Caco-2 (cell line): Measurements from ENCODE around the gene ZNF471. TPM values are rescaled to one million over a fixed set of nuclear protein-coding genes. Genes with fewer than 3 reads are reported as not detected.

Experiments used
- Bru-seq: library from RNA; stranded (reverse); fragments of 400-500 nt; gene quantifications from one replicate; lab custom pipeline; 2021; lab: Mats Ljungman, UMichigan
- BruChase-seq, 2 experiments: library from RNA; stranded (reverse); fragments of 400-500 nt; gene quantifications; one replicate each; lab custom pipeline; 2021; lab: Mats Ljungman, UMichigan
- BruUV-seq: library from RNA; stranded (reverse); fragments of 400-500 nt; replicated peaks from 2 replicates; lab custom pipeline; 2021; lab: Mats Ljungman, UMichigan
- CTCF ChIA-PET: fragments of 300-600 bp; sonication (Branson Sonifier 250); formaldehyde crosslinking; loops from one replicate; lab custom pipeline; 2022; ENCODE audit warnings: antibody characterized with exemption; lab: Charles Lee
- POLR2A ChIA-PET: fragments of 300-600 bp; sonication (Branson Sonifier 250); formaldehyde crosslinking; loops from one replicate; lab custom pipeline; 2022; ENCODE audit warnings: antibody characterized with exemption; lab: Charles Lee
- DNase-seq, 2 experiments: peaks; one replicate each; pipeline versions ENCODE4 v3.0.0 to v3.0.0-alpha.2; 2020 to 2022
- H3K27me3 ChIP-seq: replicated peaks from 2 replicates; pipeline ENCODE4 v1.6.0; 2011; ENCODE audit warnings: low read length; ENCODE audit not compliant: control insufficient read depth, insufficient read depth
- H3K36me3 ChIP-seq: 2 replicates; pipeline ENCODE4 v1.5.1; 2011; ENCODE audit warnings: low read length; ENCODE audit not compliant: control insufficient read depth, insufficient read depth
- H3K4me1 ChIP-seq: fragments of 250-450 bp; sonication (Bioruptor Pico); 2 replicates; pipeline ENCODE4 v1.5.1; 2020; ENCODE audit warnings: mild to moderate bottlenecking
- H3K4me3 ChIP-seq: 2 replicates; pipeline ENCODE4 v1.5.1; 2011; ENCODE audit warnings: low read depth, mild to moderate bottlenecking, control low read depth, low read length
- H3K9me3 ChIP-seq: fragments of 250-450 bp; sonication (Bioruptor Pico); 2 replicates; pipeline ENCODE4 v1.5.1; 2020; ENCODE audit warnings: mild to moderate bottlenecking, moderate library complexity
- H3K27ac Mint-ChIP-seq: one replicate; pipeline ENCODE4 v1.8.0; 2022; ENCODE audit warnings: mixed read lengths; ENCODE audit not compliant: unreplicated experiment
- H3K27me3 Mint-ChIP-seq: one replicate; pipeline ENCODE4 v1.8.0; 2022; ENCODE audit warnings: mixed read lengths; ENCODE audit not compliant: insufficient read depth, unreplicated experiment
- H3K36me3 Mint-ChIP-seq: one replicate; pipeline ENCODE4 v1.8.0; 2022; ENCODE audit warnings: mild to moderate bottlenecking, mixed read lengths; ENCODE audit not compliant: insufficient read depth, unreplicated experiment
- H3K4me1 Mint-ChIP-seq: one replicate; pipeline ENCODE4 v1.8.0; 2022; ENCODE audit warnings: low read depth, mixed read lengths; ENCODE audit not compliant: unreplicated experiment
- H3K4me3 Mint-ChIP-seq: one replicate; pipeline ENCODE4 v1.8.0; 2022; ENCODE audit warnings: mild to moderate bottlenecking, moderate library complexity, mixed read lengths; ENCODE audit not compliant: unreplicated experiment
- H3K9me3 Mint-ChIP-seq: one replicate; pipeline ENCODE4 v1.8.0; 2022; ENCODE audit warnings: mixed read lengths; ENCODE audit not compliant: unreplicated experiment
- intact Hi-C: fragments of 100-400 bp; cut with micrococcal nuclease; formaldehyde crosslinking; loops from one replicate; pipeline ENCODE4 v1.10.0; 2022; ENCODE audit not compliant: unreplicated experiment
- long read RNA-seq: library from polyadenylated mRNA; stranded (forward); transcript quantifications from one replicate; pipeline ENCODE4 v2.0.0, GENCODE V29; 2022
- total RNA-seq: library from RNA; stranded (reverse); gene quantifications from 2 replicates; pipeline ENCODE4 v1.2.3, GENCODE V29; 2022
- TF ChIP-seq, protein P1 (sequence below), 2 experiments: fragments of 200-600 bp in 1 of 2; IDR thresholded peaks; 1 replicate in 1 of 2; 2 replicates in 1 of 2; pipeline versions ENCODE4 v1.5.1 to v1.8.0; 2011 to 2022; ENCODE audit warnings: antibody characterized with exemption in 1 of 2, control low read depth in 1 of 2, inconsistent platforms in 1 of 2, low read depth in 1 of 2, low read length in 1 of 2, mild to moderate bottlenecking in 1 of 2, moderate library complexity in 1 of 2; ENCODE audit not compliant: insufficient read depth in 1 of 2, severe bottlenecking in 1 of 2, unreplicated experiment in 1 of 2

Gene ZNF471
- total RNA-seq = not detected in 2 replicates
- not detected for Bru-seq, nascent RNA
- BruChase-seq, experiment 1, labeled RNA remaining after a 2-hour chase = not detected
- percentile 4 among the genes with signal in this experiment for BruChase-seq, experiment 2, labeled RNA remaining after a 6-hour chase
- long read RNA-seq = 0 reads

GRCh38 chr19:56507446-56508289 is at the start of gene ZNF471:
TSS of gene ZNF471 (plus strand) at chr19:56507855. CDS start at chr19:56511572, 3,717 bp downstream.
- H3K4me3 ChIP-seq = no peak within 1 kb of the TSS

DNA sequence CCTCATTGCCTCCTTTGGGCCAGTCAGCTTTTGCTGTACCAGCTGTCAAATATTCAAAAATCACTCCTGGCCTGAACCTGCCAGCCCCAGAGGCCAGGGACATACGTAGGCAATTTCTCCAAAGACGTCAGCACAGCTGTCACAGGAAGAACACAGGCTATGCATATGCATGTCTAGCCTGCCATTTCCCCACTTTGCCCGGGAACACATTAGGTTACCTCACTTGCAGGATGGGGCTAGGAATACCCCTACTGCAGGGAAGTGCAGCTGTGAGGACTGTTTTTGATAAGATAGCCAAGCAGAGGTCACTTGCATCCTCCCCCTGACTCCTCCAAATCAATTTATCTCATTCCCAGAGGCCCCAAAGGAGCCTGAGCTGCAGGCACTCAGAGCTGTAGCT is 33.3 kb upstream of the ZNF471 start:
- Mint-ChIP-seq H3K27ac (no peak overlapping the region), H3K4me3 (no peak overlapping the region), H3K27me3 (no peaks in the 10 kb centered on the region), H3K9me3 (peaks cover 53% of the 10 kb centered on the region), H3K4me1 (no peaks in the 10 kb centered on the region), H3K36me3 (no peaks in the 10 kb centered on the region)
- H3K4me1 ChIP-seq = no peaks in the 10 kb centered on the region
- no peak for DNase-seq
- H3K4me3 ChIP-seq = no peak overlapping the region
- H3K36me3 ChIP-seq = no peaks in the 10 kb centered on the region
- ChIA-PET CTCF (no interaction called here), POLR2A (no interaction called here)
- no peaks in the 10 kb centered on the region for H3K27me3 ChIP-seq
- intact Hi-C loops = no loop called here
- BruUV-seq = no TSS peak
- peaks cover 13% of the 10 kb centered on the region for H3K9me3 ChIP-seq
- TF ChIP-seq, protein P1, sequence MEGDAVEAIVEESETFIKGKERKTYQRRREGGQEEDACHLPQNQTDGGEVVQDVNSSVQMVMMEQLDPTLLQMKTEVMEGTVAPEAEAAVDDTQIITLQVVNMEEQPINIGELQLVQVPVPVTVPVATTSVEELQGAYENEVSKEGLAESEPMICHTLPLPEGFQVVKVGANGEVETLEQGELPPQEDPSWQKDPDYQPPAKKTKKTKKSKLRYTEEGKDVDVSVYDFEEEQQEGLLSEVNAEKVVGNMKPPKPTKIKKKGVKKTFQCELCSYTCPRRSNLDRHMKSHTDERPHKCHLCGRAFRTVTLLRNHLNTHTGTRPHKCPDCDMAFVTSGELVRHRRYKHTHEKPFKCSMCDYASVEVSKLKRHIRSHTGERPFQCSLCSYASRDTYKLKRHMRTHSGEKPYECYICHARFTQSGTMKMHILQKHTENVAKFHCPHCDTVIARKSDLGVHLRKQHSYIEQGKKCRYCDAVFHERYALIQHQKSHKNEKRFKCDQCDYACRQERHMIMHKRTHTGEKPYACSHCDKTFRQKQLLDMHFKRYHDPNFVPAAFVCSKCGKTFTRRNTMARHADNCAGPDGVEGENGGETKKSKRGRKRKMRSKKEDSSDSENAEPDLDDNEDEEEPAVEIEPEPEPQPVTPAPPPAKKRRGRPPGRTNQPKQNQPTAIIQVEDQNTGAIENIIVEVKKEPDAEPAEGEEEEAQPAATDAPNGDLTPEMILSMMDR (IDR thresholded peaks at IDR 0.05; ENCODE audit: insufficient read depth in 1 of 2, low read depth in 1 of 2, low read length in 1 of 2, severe bottlenecking in 1 of 2, unreplicated experiment in 1 of 2) = no peak

More at GRCh38 chr19:56507446-56508289, at the start of gene ZNF471:
- peaks cover 7% of the 10 kb centered on the region for H3K9me3 Mint-ChIP-seq
- Histone ChIP-seq H3K9me3 (no peaks in the 10 kb centered on the region; the same call in 1 of the 2 replicates), H3K36me3 (no peaks in the 10 kb centered on the region), H3K4me1 (no peaks in the 10 kb centered on the region), H3K27me3 (no peaks in the 10 kb centered on the region)
- ChIA-PET POLR2A (no interaction called here), CTCF (no interaction called here)
- no peak within 1 kb of the TSS for H3K27ac Mint-ChIP-seq
- H3K27me3 Mint-ChIP-seq = no peaks in the 10 kb centered on the region
- no peak for DNase-seq
- TF ChIP-seq, protein P1 (IDR thresholded peaks at IDR 0.05; ENCODE audit: insufficient read depth in 1 of 2, low read depth in 1 of 2, low read length in 1 of 2, severe bottlenecking in 1 of 2, unreplicated experiment in 1 of 2) = no peak
- BruUV-seq = no TSS peak
- intact Hi-C loops = no loop called here
- H3K4me3 Mint-ChIP-seq = no peak within 1 kb of the TSS
- no peaks in the 10 kb centered on the region for H3K36me3 Mint-ChIP-seq
- H3K4me1 Mint-ChIP-seq = no peaks in the 10 kb centered on the region

GRCh38 chr19:56476093-56476492 is 31.6 kb upstream of the ZNF471 start:
- no peaks in the 10 kb centered on the region for H3K36me3 ChIP-seq
- no peaks in the 10 kb centered on the region for H3K27me3 Mint-ChIP-seq
- CTCF ChIA-PET = no interaction called here
- POLR2A ChIA-PET = no interaction called here
- H3K4me1 ChIP-seq = no peaks in the 10 kb centered on the region
- H3K4me3 Mint-ChIP-seq = no peak overlapping the region
- TF ChIP-seq, protein P1 (IDR thresholded peaks at IDR 0.05; ENCODE audit: insufficient read depth in 1 of 2, low read depth in 1 of 2, low read length in 1 of 2, severe bottlenecking in 1 of 2, unreplicated experiment in 1 of 2) = no peak
- H3K4me1 Mint-ChIP-seq = no peaks in the 10 kb centered on the region
- no peaks in the 10 kb centered on the region for H3K36me3 Mint-ChIP-seq
- no peak overlapping the region for H3K4me3 ChIP-seq
- H3K9me3 ChIP-seq = peaks cover 18% of the 10 kb centered on the region
- no peak overlapping the region for H3K27ac Mint-ChIP-seq
- peaks cover 53% of the 10 kb centered on the region for H3K9me3 Mint-ChIP-seq
- DNase-seq = no peak
- BruUV-seq = no TSS peak
- intact Hi-C loops = no loop called here
- no peaks in the 10 kb centered on the region for H3K27me3 ChIP-seq
